GM21737 (cell line): ENCODE results near the gene RIC1.
"Not testable (repeated sequence)": the region's sequence is repeated elsewhere in the genome, so short reads cannot be mapped to it uniquely, and the experiment has no call there.

Experiments used
- ATAC-seq: cut with Tn5 transposase; IDR thresholded peaks from one replicate; pipeline ENCODE4 v1.9.1; 2021; ENCODE audit warnings: mild to moderate bottlenecking, moderate library complexity; ENCODE audit not compliant: unreplicated experiment

RIC1 gene

GRCh38 chr9:5720151-5720550, 91.2 kb downstream of the RIC1 start:
- ATAC-seq, result no peak

DNA sequence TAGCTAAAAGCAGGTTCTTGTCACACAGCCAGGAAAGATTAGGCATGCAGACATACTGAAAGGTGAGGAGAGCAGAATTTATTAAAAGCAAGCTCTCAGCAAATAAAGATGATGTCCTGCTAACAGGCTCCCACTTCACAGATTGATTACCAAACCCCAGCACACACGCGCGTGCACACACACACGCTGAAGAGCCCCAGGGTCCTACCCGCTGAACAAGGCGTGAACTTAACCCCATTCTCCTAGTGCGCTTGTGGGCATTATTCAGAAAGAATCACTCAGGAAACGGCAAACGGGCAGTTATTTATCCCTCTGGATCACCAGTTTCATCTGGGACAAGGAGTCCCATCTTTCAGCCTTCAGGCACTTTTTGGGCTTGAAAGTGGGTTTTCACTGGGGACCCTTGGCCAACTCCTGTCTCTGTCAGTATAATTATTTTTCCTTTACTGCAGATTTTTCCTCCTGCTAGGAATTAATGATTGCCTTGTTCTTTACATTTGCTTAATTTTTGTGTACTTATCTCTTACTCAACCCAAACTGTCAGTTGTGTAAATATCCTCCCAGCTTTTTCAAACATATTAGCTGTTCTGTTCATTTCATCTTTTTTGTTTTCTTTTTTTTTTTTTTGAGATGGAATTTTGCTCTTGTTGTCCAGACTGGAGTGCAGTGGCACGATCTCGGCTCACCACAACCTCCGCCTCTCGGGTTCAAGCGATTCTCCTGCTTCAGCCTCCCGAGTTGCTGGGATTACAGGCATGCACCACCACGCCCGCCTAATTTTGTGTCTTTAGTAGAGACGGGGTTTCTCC, 92.6 kb downstream of the RIC1 start:
- ATAC-seq, result no peak

- ATAC-seq, result not testable (repeated sequence)
Observed at GRCh38 chr9:5722679-5723078, 93.8 kb downstream of the RIC1 start.

DNA sequence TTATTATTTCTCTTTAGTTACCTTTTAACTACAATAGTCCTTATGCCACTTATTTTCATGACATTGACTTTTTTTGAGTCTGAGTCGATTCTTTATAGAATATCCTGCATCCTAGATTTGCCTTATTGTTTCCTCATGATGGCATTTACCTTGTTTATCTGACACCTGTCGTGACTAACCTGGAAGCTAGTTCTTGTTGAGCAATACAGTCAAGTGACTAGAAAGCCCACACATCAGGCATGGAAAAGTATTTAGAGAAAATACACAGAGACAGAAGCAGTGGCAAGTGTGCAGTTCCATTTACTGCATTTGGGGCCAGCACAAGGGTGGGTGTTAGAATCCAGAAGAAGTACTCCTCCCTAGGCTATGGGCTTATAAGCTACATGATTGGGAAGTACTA, 106.2 kb downstream of the RIC1 start:
- no peak for ATAC-seq

GRCh38 chr9:5736563-5737346, 107.8 kb downstream of the RIC1 start:
- ATAC-seq, result no peak

GRCh38 chr9:5743109-5743508, 114.2 kb downstream of the RIC1 start:
- no peak for ATAC-seq

DNA sequence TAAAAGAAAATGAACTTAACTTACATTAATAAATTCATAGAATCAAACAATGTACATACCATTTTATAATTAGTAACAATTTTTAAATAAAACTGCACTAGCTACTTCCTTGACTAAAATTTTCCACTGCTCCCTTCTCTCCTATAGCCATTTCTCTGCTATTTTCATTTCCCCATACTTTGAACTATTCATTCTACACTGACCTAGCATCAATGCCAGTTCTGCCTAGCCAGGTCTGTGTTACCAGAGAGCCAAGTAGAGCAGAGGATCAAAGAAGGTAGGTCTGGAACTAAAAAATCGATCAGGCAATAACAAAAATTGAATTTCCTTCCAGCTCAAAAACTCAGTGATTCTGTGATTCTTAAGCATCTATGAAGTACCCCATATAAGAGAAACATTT, 119.5 kb downstream of the RIC1 start:
- no peak for ATAC-seq

DNA sequence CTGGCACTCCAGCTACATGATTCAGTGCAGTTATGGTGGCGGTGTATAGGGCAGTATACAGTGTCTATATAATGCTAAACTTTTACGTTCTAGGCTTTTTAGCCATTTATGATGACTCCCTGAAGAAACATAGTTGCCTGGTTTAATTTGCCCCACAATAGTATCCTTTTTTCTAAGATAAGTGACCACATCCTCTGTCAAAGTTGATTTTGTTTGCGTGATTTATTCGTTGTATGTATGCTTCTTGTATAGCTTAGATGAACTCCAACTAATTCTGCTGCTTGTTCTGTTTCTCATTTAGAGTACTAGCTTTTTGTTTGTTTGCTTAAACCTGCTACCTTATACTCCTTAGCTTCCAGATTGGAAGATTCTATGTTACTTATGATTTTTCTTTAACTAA, 120.4 kb downstream of the RIC1 start:
- ATAC-seq, result no peak

- ATAC-seq, result no peak
Observed at GRCh38 chr9:5750569-5750968, 121.7 kb downstream of the RIC1 start.

DNA sequence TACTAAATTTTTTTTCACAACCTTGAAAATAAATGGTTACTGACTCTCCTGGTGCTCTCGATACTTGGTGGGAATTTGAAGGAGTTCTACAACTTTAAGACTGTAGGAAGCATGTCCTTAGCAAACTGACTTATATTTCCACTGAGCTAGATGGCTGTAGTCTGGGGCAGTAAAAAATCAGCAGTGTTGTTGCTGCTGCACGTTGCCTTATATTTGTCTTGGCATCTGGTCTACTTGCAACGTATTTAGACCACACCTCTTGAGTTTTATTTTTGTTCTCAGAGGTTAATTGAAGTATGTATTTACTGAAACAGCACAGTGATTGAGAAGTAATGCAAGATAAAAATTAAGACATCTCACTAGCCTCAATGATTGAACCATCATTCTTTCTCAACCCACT, 127.7 kb downstream of the RIC1 start:
- no peak for ATAC-seq

- no peak for ATAC-seq
Observed at GRCh38 chr9:5760338-5760737, 131.4 kb downstream of the RIC1 start.

DNA sequence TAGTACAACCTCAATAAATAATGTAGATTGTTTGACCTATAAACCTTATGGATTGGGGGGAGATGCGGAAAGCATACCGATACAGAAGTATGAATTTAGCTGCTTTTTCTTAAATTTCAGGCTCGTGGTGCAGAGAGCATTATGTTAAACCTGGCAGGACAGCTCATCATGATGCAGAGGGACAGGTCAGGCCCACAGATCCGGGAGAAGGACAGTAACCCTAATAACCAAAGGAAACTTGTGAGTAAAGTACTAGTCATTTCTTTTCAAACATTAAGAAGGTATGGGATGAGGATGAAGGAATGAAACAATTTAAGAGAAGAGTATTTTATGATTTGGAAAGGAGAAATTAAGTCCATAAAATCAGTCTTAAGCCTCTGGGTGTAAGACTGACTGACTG, 133.5 kb downstream of the RIC1 start:
- ATAC-seq, result no peak

DNA sequence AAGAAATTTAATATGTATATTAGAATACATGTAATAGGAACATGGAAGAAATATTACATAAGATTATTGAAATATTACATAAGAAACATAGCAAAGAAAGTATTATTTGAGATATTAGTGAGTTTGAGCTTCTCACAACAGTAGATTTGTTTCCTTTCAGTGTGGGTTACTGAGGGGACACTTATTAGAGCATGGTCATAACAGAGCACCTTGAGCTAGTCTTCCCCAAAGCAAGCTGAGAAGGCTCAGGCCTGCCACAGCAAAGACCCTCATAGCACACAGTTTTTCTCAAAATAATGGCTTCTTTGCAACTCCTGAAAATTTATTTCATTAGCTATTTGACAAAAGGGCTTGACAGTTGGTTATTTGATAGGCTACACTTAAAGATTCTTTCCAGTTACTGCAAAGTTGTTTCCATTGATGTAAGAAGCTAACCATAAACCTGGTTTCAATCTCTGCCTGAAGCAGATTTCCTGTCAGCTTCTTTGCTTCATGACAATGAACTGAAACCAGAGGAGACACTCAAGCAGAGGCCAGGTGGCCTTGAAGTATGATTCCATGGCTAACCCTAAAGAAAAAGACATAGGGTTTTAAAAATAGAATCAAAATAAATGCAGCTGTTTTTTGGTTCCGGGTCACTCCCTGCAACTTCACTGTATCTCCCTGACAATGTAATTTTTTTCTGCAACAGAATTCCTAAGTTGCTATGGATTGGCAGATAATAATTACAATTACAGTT, 135.4 kb downstream of the RIC1 start:
- ATAC-seq, result peak; percentile 87

- no peak for ATAC-seq
Observed at GRCh38 chr9:5767968-5768932, 139.3 kb downstream of the RIC1 start.

- no peak for ATAC-seq
Observed at GRCh38 chr9:5773324-5773999, 144.6 kb downstream of the RIC1 start.

GRCh38 chr9:5778805-5779204, 149.9 kb downstream of the RIC1 start:
- no peak for ATAC-seq

DNA sequence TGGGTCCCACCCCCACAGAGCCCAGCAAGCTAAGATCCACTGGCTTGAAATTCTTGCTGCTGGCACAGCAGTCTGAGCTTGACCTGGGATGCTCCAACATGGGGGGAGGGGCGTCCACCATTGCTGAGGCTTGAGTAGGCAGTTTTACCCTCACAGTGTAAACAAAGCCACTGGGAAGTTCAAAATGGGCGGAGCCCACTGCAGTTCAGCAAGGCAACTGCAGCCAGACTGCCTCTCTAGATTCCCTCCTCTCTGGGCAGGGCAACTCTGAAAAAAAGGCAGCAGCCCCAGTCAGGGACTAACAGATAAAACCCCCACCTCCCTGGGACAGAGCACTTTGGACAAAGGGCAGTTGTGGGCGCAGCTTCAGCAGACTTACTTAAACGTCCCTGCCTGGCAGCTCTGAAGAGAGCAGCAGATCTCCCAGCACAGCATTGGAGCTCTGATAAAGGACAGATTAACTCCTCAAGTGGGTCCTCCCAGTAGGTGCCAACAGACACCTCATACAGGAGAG, 150.9 kb downstream of the RIC1 start:
- not testable (repeated sequence) for ATAC-seq

GRCh38 chr9:5783420-5783819, 154.5 kb downstream of the RIC1 start:
- ATAC-seq, result not testable (repeated sequence)

DNA sequence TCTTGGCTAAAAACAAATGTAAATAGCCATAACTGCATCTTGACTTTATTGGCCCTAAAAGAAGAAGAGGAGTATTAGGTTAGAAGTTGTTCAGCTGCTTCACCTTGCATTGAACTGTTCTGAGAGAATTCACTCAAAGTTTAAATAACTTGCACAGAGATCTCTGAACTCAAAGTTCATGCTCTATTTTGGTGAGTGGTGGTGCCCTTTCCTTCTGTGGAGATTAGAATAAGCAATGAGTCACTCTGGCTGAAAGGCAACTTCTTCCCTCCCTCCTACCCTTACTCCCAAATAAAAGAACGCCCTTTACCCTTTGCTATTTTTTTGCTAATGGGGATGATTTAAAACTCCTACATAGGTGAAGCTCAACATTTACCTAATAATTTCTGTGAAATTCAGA, 155.1 kb downstream of the RIC1 start:
- no peak for ATAC-seq
